HEK293T (cell line): ENCODE measurements around the gene RPS17.

Experiments
- ARNT ChIP-seq: fragments of 450-650 bp; IDR thresholded peaks from 2 replicates; pipeline ENCODE4 v1.6.1; 2017; ENCODE audit warnings: mild to moderate bottlenecking
- BHLHE40 ChIP-seq: fragments of 450-650 bp; IDR thresholded peaks from 2 replicates; pipeline ENCODE4 v1.6.1; 2016; ENCODE audit warnings: mild to moderate bottlenecking, moderate library complexity, borderline replicate concordance
- CTBP1 ChIP-seq: fragments of 450-650 bp; IDR thresholded peaks from 2 replicates; pipeline ENCODE4 v1.6.1; 2016; ENCODE audit warnings: borderline replicate concordance
- FOXA1 ChIP-seq: fragments of 450-650 bp; IDR thresholded peaks from 2 replicates; pipeline ENCODE4 v1.6.1; 2016; ENCODE audit warnings: mild to moderate bottlenecking
- FOXK2 ChIP-seq: fragments of 450-650 bp; IDR thresholded peaks from 2 replicates; pipeline ENCODE4 v1.6.1; 2016; ENCODE audit warnings: mild to moderate bottlenecking
- SP1 ChIP-seq: fragments of 450-650 bp; IDR thresholded peaks from 2 replicates; pipeline ENCODE4 v1.6.1; 2017
- SUZ12 ChIP-seq: fragments of 450-650 bp; IDR thresholded peaks from 2 replicates; pipeline ENCODE4 v1.6.1; 2016; ENCODE audit warnings: mild to moderate bottlenecking
- TARDBP ChIP-seq: fragments of 450-650 bp; IDR thresholded peaks from 2 replicates; pipeline ENCODE4 v1.6.1; 2016

GRCh38 chr15:82540984-82541431 is 751 bp upstream of the RPS17 start:
- TF ChIP-seq FOXA1: no peak
- no peak for TF ChIP-seq ARNT
- TF ChIP-seq TARDBP: no peak
- TF ChIP-seq SUZ12: no peak
- TF ChIP-seq CTBP1: no peak
- no peak for TF ChIP-seq FOXK2
- TF ChIP-seq BHLHE40: no peak
- TF ChIP-seq SP1: no peak
